BJ (cell line): ENCODE results near the gene VPS18. TPM values are rescaled to one million over a fixed set of nuclear protein-coding genes. Genes with fewer than 3 reads are reported as not detected.

Experiments
- CTCF ChIA-PET: fragments of 350-600 bp; formaldehyde crosslinking; extraction: SDS; loops from one replicate; lab custom pipeline; 2021; ENCODE audit warnings: antibody characterized with exemption, inconsistent platforms; lab: Yijun Ruan, JAX
- POLR2A ChIA-PET: fragments of 300-600 bp; sonication (Branson Sonifier 250); formaldehyde crosslinking; extraction: SDS; loops from one replicate; lab custom pipeline; 2021; ENCODE audit warnings: antibody characterized with exemption; lab: Charles Lee
- DNase-seq: peaks from one replicate; pipeline ENCODE4 v3.0.0-alpha.2; 2011; ENCODE audit warnings: low read depth
- H3K27me3 ChIP-seq: 2 replicates; pipeline ENCODE4 v1.6.0; 2011; ENCODE audit warnings: low read length; ENCODE audit not compliant: control insufficient read depth, insufficient read depth
- H3K36me3 ChIP-seq: 2 replicates; pipeline ENCODE4 v1.5.1; 2011; ENCODE audit warnings: low read length; ENCODE audit not compliant: control insufficient read depth, insufficient read depth
- H3K4me3 ChIP-seq: 2 replicates; pipeline ENCODE4 v1.5.1; 2011; ENCODE audit warnings: low read depth, mild to moderate bottlenecking, control low read depth, low read length
- CTCF ChIP-seq: IDR thresholded peaks from 2 replicates; pipeline ENCODE4 v1.5.1; 2011; ENCODE audit warnings: low read depth, mild to moderate bottlenecking, control low read depth, inconsistent platforms, low read length, moderate library complexity; ENCODE audit not compliant: insufficient read depth
- polyA plus RNA-seq: library from polyadenylated mRNA; depleted of rRNA; stranded (reverse); fragments of >200 nt; gene quantifications from 2 replicates; pipeline ENCODE4 v1.2.3, GENCODE V29; 2011

VPS18 gene
- polyA plus RNA-seq, 1 experiment: 28.4 TPM

DNA sequence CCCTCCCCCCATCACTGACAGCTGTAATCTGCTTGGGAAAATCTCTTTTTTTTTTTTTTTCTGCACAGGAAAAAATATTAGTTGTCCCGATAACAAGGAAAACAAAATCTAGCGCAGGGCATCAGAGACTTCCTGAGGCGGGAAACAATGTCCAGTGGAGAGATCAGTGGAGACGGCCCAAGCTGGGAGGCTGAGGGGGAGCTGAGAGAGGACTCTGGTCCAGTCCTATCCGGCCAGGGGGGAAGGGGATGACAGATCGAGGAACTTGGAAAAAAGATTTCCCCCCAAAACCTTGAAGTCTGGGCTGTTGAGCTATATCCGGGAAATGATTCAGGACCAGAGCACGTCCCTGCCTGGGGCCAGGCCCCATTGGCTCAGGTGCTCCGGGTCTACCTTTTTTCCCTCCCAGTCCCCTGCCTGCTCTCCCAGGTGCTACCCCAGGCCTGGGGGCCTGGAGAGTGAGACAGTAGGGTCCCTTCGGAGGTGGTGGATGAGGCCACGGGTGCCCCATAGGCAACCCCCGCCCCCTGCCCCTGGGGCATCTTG is 20.9 kb downstream of the VPS18 start:
- no peak for TF ChIP-seq CTCF
- H3K36me3 ChIP-seq: no peaks in the 10 kb centered on the region
- no peak for DNase-seq
- ChIA-PET POLR2A (no interaction called here), CTCF (interaction anchor here (0.9 to 2.2 kb wide), 7 partner anchors 9 to 316 kb away, joined by 3 to 6 read pairs (median 3); partner anchors contain the start of genes CHP1, DLL4 and EXD1)
- no peak overlapping the region for H3K4me3 ChIP-seq
- H3K27me3 ChIP-seq: no peaks in the 10 kb centered on the region

DNA sequence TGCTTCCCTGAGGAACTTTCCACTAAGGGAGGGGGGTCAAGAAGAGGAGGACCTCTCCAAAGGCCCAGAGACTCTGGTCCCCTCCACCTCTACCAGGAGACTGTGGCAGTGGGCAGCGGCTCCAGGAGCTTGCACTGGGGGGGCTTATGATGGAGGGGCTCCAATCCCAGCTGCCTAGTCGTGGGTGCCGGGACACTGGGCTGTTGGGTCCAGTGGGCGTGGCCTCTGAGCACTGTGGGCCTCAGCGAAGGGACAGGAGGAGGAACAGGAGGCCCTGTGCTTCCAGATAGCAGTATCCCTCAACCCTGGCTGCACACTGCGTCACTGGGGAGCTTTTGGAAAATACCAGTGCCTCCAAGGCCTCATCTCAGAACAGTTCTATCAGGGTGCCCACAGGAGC is 21.4 kb downstream of the VPS18 start:
- ChIA-PET CTCF (interaction anchor here (0.9 to 2.2 kb wide), 8 partner anchors 9 to 315 kb away, joined by 3 to 6 read pairs (median 3); partner anchors contain the start of genes CHP1, DLL4 and EXD1), POLR2A (no interaction called here)
- Histone ChIP-seq H3K4me3 (no peak overlapping the region), H3K36me3 (no peaks in the 10 kb centered on the region), H3K27me3 (no peaks in the 10 kb centered on the region)
- no peak for TF ChIP-seq CTCF
- DNase-seq: no peak

- DNase-seq: no peak
- Histone ChIP-seq H3K36me3 (no peaks in the 10 kb centered on the region), H3K4me3 (no peak overlapping the region), H3K27me3 (peaks cover 2% of the 10 kb centered on the region; the same call in 1 of the 2 replicates)
- TF ChIP-seq CTCF: no peak
- ChIA-PET POLR2A (no interaction called here), CTCF (no interaction called here)
These were observed 23.3 kb downstream of the VPS18 start for GRCh38 chr15:40917585-40917984.

- peaks cover 3% of the 10 kb centered on the region; the same call in 1 of the 2 replicates for H3K27me3 ChIP-seq
- ChIA-PET CTCF (interaction anchor here (2.2 kb wide), 1 partner anchor 24 kb away, joined by 11 read pairs; no protein-coding TSS in a partner anchor), POLR2A (no interaction called here)
- H3K4me3 ChIP-seq: no peak overlapping the region
- TF ChIP-seq CTCF: no peak
- DNase-seq: no peak
- no peaks in the 10 kb centered on the region for H3K36me3 ChIP-seq
These were observed 24.0 kb downstream of the VPS18 start for GRCh38 chr15:40918146-40918798.

- no peak overlapping the region for H3K4me3 ChIP-seq
- DNase-seq: no peak
- CTCF ChIA-PET: interaction anchor here (1.3 to 2.2 kb wide), 2 partner anchors 23 to 104 kb away, joined by 3 to 11 read pairs; no protein-coding TSS in a partner anchor
- H3K27me3 ChIP-seq: peaks cover 3% of the 10 kb centered on the region; the same call in 1 of the 2 replicates
- POLR2A ChIA-PET: no interaction called here
- H3K36me3 ChIP-seq: no peaks in the 10 kb centered on the region
- no peak for TF ChIP-seq CTCF
These were observed 24.6 kb downstream of the VPS18 start for GRCh38 chr15:40918799-40919392.
